ENCODE results near the gene SLC22A6.

GRCh38 chr11:62983536-62984199 lies 1.1 kb downstream of the SLC22A6 start:
- TF ChIP-seq POLR2A (IDR thresholded peaks at IDR 0.05; ENCODE audit: low read length) (no peak), GATA1 (IDR thresholded peaks at IDR 0.05; ENCODE audit: low read depth, low read length) (no peak)

Measured in erythroblast (primary cell).